Right renal pelvis (tissue), 4 donors: ENCODE data around the gene TMEM63A. TPM values are rescaled to one million over a fixed set of nuclear protein-coding genes. Genes with fewer than 3 reads are reported as not detected.

Source experiments
- DNase-seq, 4 donors: peaks; one replicate each; pipeline ENCODE4 v3.0.0-alpha.2; 2013; ENCODE audit warnings: low read depth in 4 of 4, low spot score in 3 of 4, missing footprints in 1 of 4
- polyA plus RNA-seq, 4 donors: library from polyadenylated mRNA; unstranded; fragments of 120-200 nt; gene quantifications; one replicate each; pipeline ENCODE4 v1.2.1, GENCODE V29; 2013; ENCODE audit not compliant: insufficient read length in 4 of 4

Gene TMEM63A
- polyA plus RNA-seq, 4 donors, result 41.8 to 62.8 (median 47.9) TPM

- no peak for DNase-seq
Measured at GRCh38 chr1:225868631-225869330, 13.4 kb downstream of the TMEM63A start.

GRCh38 chr1:225866981-225867380 lies 15.2 kb downstream of the TMEM63A start:
- no peak for DNase-seq

- no peak for DNase-seq
Measured at GRCh38 chr1:225866061-225866837, 15.9 kb downstream of the TMEM63A start.

- DNase-seq, result no peak
Measured at GRCh38 chr1:225865514-225865913, 16.7 kb downstream of the TMEM63A start.

- DNase-seq, result no peak
Measured at GRCh38 chr1:225863167-225863566, 19.0 kb downstream of the TMEM63A start.

GRCh38 chr1:225862581-225862950 lies 19.6 kb downstream of the TMEM63A start:
- DNase-seq, result no peak

GRCh38 chr1:225861834-225862580 lies 20.2 kb downstream of the TMEM63A start:
- DNase-seq, result no peak

GRCh38 chr1:225860876-225861441 lies 21.2 kb downstream of the TMEM63A start:
- DNase-seq, result no peak

- no peak for DNase-seq
Measured at GRCh38 chr1:225860107-225860506, 22.1 kb downstream of the TMEM63A start.

GRCh38 chr1:225859151-225859550 lies 23.0 kb downstream of the TMEM63A start:
- DNase-seq, result no peak

- DNase-seq, result no peak
Measured at GRCh38 chr1:225857256-225857655, 24.9 kb downstream of the TMEM63A start.

- DNase-seq, result no peak
Measured at GRCh38 chr1:225855503-225856300, 26.5 kb downstream of the TMEM63A start.

GRCh38 chr1:225853441-225853840 lies 28.7 kb downstream of the TMEM63A start:
- no peak for DNase-seq

- DNase-seq, result no peak
Measured at GRCh38 chr1:225852413-225853124, 29.6 kb downstream of the TMEM63A start.

GRCh38 chr1:225851805-225852204 lies 30.4 kb downstream of the TMEM63A start:
- DNase-seq, result peak in 1 of 4 donors; percentile 38

- no peak for DNase-seq
Measured at GRCh38 chr1:225850370-225850769, 31.8 kb downstream of the TMEM63A start.

- no peak for DNase-seq
Measured at GRCh38 chr1:225849925-225850324, 32.3 kb downstream of the TMEM63A start.

GRCh38 chr1:225848030-225848955 lies 33.9 kb downstream of the TMEM63A start:
- DNase-seq, result no peak

GRCh38 chr1:225847610-225848009 lies 34.6 kb downstream of the TMEM63A start:
- no peak for DNase-seq
